ENCODE measurements around the gene PAXX.

DNA sequence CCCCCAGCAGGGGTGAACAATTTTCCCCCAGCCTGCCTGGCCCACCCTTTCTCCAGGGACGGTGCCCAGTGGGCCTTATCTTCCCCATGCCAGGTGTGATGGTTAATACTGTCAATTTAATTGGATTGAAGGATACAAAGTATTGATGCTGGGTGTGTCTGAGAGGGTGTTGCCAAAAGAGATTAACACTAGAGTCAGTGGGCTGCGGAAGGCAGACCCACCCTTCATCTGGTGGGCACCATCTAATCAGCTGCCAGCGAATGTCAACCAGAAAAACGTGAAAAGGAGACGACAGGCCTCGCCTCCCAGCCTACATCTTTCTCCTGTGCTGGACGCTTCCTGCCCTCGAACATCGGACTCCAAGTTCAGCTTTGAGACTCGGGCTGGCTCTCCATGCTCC, 45.3 kb downstream of the PAXX start:
- TF ChIP-seq, protein P1, sequence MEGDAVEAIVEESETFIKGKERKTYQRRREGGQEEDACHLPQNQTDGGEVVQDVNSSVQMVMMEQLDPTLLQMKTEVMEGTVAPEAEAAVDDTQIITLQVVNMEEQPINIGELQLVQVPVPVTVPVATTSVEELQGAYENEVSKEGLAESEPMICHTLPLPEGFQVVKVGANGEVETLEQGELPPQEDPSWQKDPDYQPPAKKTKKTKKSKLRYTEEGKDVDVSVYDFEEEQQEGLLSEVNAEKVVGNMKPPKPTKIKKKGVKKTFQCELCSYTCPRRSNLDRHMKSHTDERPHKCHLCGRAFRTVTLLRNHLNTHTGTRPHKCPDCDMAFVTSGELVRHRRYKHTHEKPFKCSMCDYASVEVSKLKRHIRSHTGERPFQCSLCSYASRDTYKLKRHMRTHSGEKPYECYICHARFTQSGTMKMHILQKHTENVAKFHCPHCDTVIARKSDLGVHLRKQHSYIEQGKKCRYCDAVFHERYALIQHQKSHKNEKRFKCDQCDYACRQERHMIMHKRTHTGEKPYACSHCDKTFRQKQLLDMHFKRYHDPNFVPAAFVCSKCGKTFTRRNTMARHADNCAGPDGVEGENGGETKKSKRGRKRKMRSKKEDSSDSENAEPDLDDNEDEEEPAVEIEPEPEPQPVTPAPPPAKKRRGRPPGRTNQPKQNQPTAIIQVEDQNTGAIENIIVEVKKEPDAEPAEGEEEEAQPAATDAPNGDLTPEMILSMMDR (IDR thresholded peaks at IDR 0.05), result no peak
- no peak for TF ChIP-seq POLR2A (IDR thresholded peaks at IDR 0.05)

Measured in uterus (tissue), 2 donors.